Activated T-cell treated with anti-CD3 and anti-CD28 coated beads, Interleukin-2, amount 50 U/mL, for 24 hours (primary cell): ENCODE data around the gene DUOX2.
"Not testable (repeated sequence)": the region's sequence is repeated elsewhere in the genome, so short reads cannot be mapped to it uniquely, and the experiment has no call there.

Experiments used
- DNase-seq: peaks from one replicate; pipeline ENCODE4 v3.0.0-alpha.2; 2020
- H3K27ac Mint-ChIP-seq: 2 replicates; pipeline ENCODE4 v1.8.0; 2020; ENCODE audit warnings: mild to moderate bottlenecking, mixed read lengths
- H3K27me3 Mint-ChIP-seq: 2 replicates; pipeline ENCODE4 v1.8.0; 2020; ENCODE audit warnings: mixed read lengths
- H3K36me3 Mint-ChIP-seq: 2 replicates; pipeline ENCODE4 v1.8.0; 2020; ENCODE audit warnings: low read depth, mixed read lengths
- H3K4me1 Mint-ChIP-seq: 2 replicates; pipeline ENCODE4 v1.8.0; 2020; ENCODE audit warnings: low read depth, mixed read lengths
- H3K4me3 Mint-ChIP-seq: 2 replicates; pipeline ENCODE4 v1.8.0; 2020; ENCODE audit warnings: mild to moderate bottlenecking, moderate library complexity, mixed read lengths
- H3K9me3 Mint-ChIP-seq: 2 replicates; pipeline ENCODE4 v1.8.0; 2020; ENCODE audit warnings: mixed read lengths

Gene DUOX2

DNA sequence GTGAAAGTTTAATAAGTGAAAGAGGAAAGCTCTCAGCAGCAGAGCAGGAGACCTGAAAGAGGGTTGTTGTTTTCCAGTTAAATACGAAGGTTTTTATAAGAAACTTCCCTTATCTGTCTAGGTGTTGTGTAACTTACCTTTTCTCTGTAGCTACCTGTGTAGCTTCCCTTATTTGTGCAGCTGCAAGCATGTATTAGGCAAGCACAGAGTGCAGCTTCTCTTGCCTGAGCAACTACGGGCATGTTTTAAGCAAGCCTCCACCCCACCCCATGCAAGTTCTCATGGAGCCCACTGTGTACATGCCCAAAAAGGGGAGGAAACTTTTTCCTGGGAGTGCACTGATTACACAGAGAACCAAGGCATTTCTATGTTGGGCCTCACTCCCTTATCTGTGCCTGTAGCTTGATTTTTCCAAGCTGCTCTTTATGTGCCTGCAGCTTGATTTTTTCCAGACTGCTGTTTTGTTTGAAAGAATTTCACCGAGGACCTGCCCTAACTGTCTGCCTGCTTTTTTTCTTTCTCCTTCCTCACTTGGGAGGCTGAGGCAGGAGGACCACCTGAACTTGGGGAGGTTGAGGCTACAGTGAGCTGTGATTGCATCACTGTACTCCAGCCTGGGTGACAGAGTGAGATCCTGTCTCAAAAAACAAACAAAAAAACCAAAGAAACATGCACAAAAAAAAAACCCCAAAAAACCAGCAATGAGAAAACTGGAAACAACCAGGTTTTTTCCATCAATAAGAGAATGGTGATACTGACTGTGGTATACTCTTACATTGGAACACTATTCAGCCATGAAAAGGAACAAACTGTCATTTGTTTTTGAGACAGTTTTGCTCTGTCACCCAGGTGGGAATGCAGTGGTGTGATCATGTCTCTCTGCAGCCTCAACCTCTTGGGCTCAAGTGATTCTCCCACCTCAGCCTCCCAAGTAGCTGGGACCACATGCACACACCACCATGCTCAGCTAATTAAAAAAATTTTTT is 55.0 kb downstream of the DUOX2 start:
- H3K4me3 Mint-ChIP-seq, H3K27ac Mint-ChIP-seq, H3K9me3 Mint-ChIP-seq, DNase-seq, H3K4me1 Mint-ChIP-seq, H3K27me3 Mint-ChIP-seq: not testable (repeated sequence)
- H3K36me3 Mint-ChIP-seq: peaks cover 48% of the 10 kb centered on the region

- H3K4me3 Mint-ChIP-seq, H3K4me1 Mint-ChIP-seq: not testable (repeated sequence)
- H3K36me3 Mint-ChIP-seq: peaks cover 67% of the 10 kb centered on the region
These were observed 61.3 kb downstream of the DUOX2 start for GRCh38 chr15:45052676-45053075.

GRCh38 chr15:45050587-45050986 is 63.4 kb downstream of the DUOX2 start:
- no peak overlapping the region for H3K4me3 Mint-ChIP-seq
- no peak overlapping the region for H3K27ac Mint-ChIP-seq
- no peaks in the 10 kb centered on the region for H3K4me1 Mint-ChIP-seq
- peaks cover 19% of the 10 kb centered on the region for H3K9me3 Mint-ChIP-seq
- no peak for DNase-seq
- H3K27me3 Mint-ChIP-seq: no peaks in the 10 kb centered on the region
- H3K36me3 Mint-ChIP-seq: peaks cover 71% of the 10 kb centered on the region

More at GRCh38 chr15:45052676-45053075, 61.3 kb downstream of the DUOX2 start:
- peaks cover 19% of the 10 kb centered on the region for H3K9me3 Mint-ChIP-seq
- DNase-seq, H3K27ac Mint-ChIP-seq, H3K27me3 Mint-ChIP-seq: not testable (repeated sequence)

DNA sequence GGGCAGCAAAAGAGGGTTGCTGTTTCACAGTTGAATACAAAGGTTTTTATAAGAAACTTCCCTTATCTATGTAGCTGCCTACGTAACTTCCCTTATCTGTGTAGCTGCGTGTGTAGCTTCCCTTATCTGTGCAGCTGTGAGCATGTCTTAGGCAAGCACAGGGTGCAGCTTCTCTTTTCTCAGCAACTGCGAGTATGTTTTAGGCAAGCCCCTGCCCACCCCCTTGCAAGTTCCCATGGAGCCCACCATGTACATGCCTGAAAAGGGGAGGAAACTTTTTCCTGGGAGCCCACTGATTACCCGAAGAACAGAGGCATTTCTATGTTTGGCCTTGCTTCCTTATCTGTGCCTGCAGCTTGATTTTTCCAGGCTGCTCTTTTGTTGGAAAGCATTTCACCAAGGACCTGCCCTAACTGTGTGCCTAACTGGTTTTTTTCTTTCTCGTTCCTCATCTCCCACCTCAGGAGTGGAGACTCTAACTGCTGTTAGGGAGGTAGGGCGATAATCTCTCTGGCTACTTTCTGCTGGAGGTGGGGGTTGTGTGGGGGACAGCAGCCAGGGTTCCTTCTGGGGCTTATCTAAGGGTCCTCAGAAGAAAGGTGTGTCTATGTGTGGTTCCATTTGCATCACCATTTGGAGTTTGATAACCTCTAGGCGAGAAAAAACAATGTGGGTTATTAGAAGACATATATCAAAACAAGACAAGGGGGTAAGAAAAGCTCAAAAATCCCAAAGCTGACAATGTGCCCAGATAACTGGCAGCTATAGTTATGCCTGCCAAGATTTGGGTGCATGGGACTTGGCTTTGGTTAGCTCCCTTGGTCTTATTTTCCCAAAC is 65.0 kb downstream of the DUOX2 start:
- no peak overlapping the region for H3K4me3 Mint-ChIP-seq
- no peaks in the 10 kb centered on the region for H3K4me1 Mint-ChIP-seq
- H3K27ac Mint-ChIP-seq: no peak overlapping the region
- no peaks in the 10 kb centered on the region for H3K27me3 Mint-ChIP-seq
- no peak for DNase-seq
- peaks cover 79% of the 10 kb centered on the region for H3K36me3 Mint-ChIP-seq
- H3K9me3 Mint-ChIP-seq: peaks cover 19% of the 10 kb centered on the region

- H3K27ac Mint-ChIP-seq, DNase-seq, H3K4me1 Mint-ChIP-seq, H3K27me3 Mint-ChIP-seq, H3K4me3 Mint-ChIP-seq: not testable (repeated sequence)
- peaks cover 19% of the 10 kb centered on the region for H3K9me3 Mint-ChIP-seq
- H3K36me3 Mint-ChIP-seq: peaks cover 79% of the 10 kb centered on the region
These were observed 65.6 kb downstream of the DUOX2 start for GRCh38 chr15:45048449-45048793.

GRCh38 chr15:45044270-45044669 is 69.7 kb downstream of the DUOX2 start:
- H3K9me3 Mint-ChIP-seq, H3K4me1 Mint-ChIP-seq: not testable (repeated sequence)

GRCh38 chr15:45042859-45043258 is 71.1 kb downstream of the DUOX2 start:
- H3K36me3 Mint-ChIP-seq: peaks cover 38% of the 10 kb centered on the region
- H3K27me3 Mint-ChIP-seq, H3K4me1 Mint-ChIP-seq, DNase-seq, H3K27ac Mint-ChIP-seq, H3K4me3 Mint-ChIP-seq, H3K9me3 Mint-ChIP-seq: not testable (repeated sequence)

More at GRCh38 chr15:45044270-45044669, 69.7 kb downstream of the DUOX2 start:
- not testable (repeated sequence) for H3K4me3 Mint-ChIP-seq, DNase-seq, H3K27me3 Mint-ChIP-seq, H3K27ac Mint-ChIP-seq
- H3K36me3 Mint-ChIP-seq: peaks cover 52% of the 10 kb centered on the region
